Naive thymus-derived CD4-positive, alpha-beta T cell (primary cell): ENCODE measurements around the gene PRKAG2. TPM values are rescaled to one million over a fixed set of nuclear protein-coding genes. Genes with fewer than 3 reads are reported as not detected.

Experiments used
- ATAC-seq: fragments of 150-1000 bp; cut with Tn5 transposase; 2 replicates; pipeline ENCODE4 v1.10.0; 2021; ENCODE audit warnings: mild to moderate bottlenecking, moderate library complexity
- CTCF ChIA-PET: fragments of 350-600 bp; sonication (Branson Sonifier 250); formaldehyde crosslinking; loops from one replicate; lab custom pipeline; 2021; ENCODE audit warnings: antibody characterized with exemption; lab: Charles Lee
- POLR2A ChIA-PET: fragments of 350-600 bp; sonication (Branson Sonifier 250); formaldehyde crosslinking; loops from one replicate; lab custom pipeline; 2021; ENCODE audit warnings: antibody characterized with exemption, inconsistent platforms; lab: Charles Lee
- DNase-seq, 9 donors: peaks; one replicate each; pipeline versions ENCODE4 v3.0.0 to v3.0.0-alpha.2; 2020 to 2022; ENCODE audit warnings: mixed read lengths in 1 of 9
- H3K27ac ChIP-seq: one replicate; pipeline ENCODE4 v1.7.0; 2013; ENCODE audit warnings: mild to moderate bottlenecking, low read depth, low read length, moderate library complexity
- H3K27me3 ChIP-seq, 2 donors: one replicate each; pipeline ENCODE4 v1.7.0; 2013; ENCODE audit warnings: low read length in 2 of 2, mild to moderate bottlenecking in 2 of 2, moderate library complexity in 2 of 2; ENCODE audit not compliant: control insufficient read depth in 2 of 2, insufficient read depth in 2 of 2
- H3K36me3 ChIP-seq, 3 experiments: 1 replicate in 2 of 3; 2 replicates in 1 of 3; pipeline ENCODE4 v1.7.0; 2013; ENCODE audit warnings: low read length in 3 of 3, mild to moderate bottlenecking in 3 of 3, moderate library complexity in 1 of 3; ENCODE audit not compliant: insufficient read depth in 3 of 3, control insufficient read depth in 2 of 3
- H3K4me1 ChIP-seq, 2 donors: one replicate each; pipeline ENCODE4 v1.7.0; 2013; ENCODE audit warnings: low read length in 2 of 2, mild to moderate bottlenecking in 2 of 2, moderate library complexity in 1 of 2; ENCODE audit not compliant: control insufficient read depth in 2 of 2, insufficient read depth in 2 of 2
- H3K4me3 ChIP-seq: 2 replicates; pipeline ENCODE4 v1.7.0; 2013; ENCODE audit warnings: mild to moderate bottlenecking, low read length
- H3K9me3 ChIP-seq, 3 experiments: 1 replicate in 2 of 3; 2 replicates in 1 of 3; pipeline ENCODE4 v1.7.0; 2013; ENCODE audit warnings: low read length in 3 of 3; ENCODE audit not compliant: control insufficient read depth in 2 of 3
- H3K27ac Mint-ChIP-seq, 9 donors: one replicate each; pipeline ENCODE4 v1.8.0; 2020 to 2022; ENCODE audit warnings: mixed read lengths in 9 of 9, mild to moderate bottlenecking in 8 of 9, moderate library complexity in 5 of 9, inconsistent platforms in 2 of 9
- H3K27me3 Mint-ChIP-seq, 5 donors: one replicate each; pipeline ENCODE4 v1.8.0; 2021 to 2022; ENCODE audit warnings: mixed read lengths in 5 of 5, mild to moderate bottlenecking in 1 of 5
- H3K36me3 Mint-ChIP-seq, 5 donors: one replicate each; pipeline ENCODE4 v1.8.0; 2020 to 2022; ENCODE audit warnings: mixed read lengths in 5 of 5, mild to moderate bottlenecking in 3 of 5, inconsistent platforms in 1 of 5
- H3K4me1 Mint-ChIP-seq, 7 donors: one replicate each; pipeline ENCODE4 v1.8.0; 2020 to 2022; ENCODE audit warnings: mixed read lengths in 7 of 7, mild to moderate bottlenecking in 3 of 7, inconsistent platforms in 1 of 7
- H3K4me3 Mint-ChIP-seq, 10 donors: one replicate each; pipeline ENCODE4 v1.8.0; 2020 to 2022; ENCODE audit warnings: mild to moderate bottlenecking in 10 of 10, mixed read lengths in 10 of 10, moderate library complexity in 6 of 10, inconsistent platforms in 2 of 10
- H3K9me3 Mint-ChIP-seq, 11 donors: one replicate each; pipeline ENCODE4 v1.8.0; 2020 to 2022; ENCODE audit warnings: mixed read lengths in 11 of 11, mild to moderate bottlenecking in 4 of 11, inconsistent platforms in 1 of 11, moderate library complexity in 1 of 11
- intact Hi-C, 2 donors: fragments of 100-400 bp; cut with micrococcal nuclease; formaldehyde crosslinking; loops; one replicate each; pipeline ENCODE4 v1.15.1; 2023
- polyA plus RNA-seq, 2 donors: library from polyadenylated mRNA; unstranded; fragments of 300-500 nt; fragmentation: Illumina TruSeq; gene quantifications; one replicate each; pipeline ENCODE4 v1.2.3, GENCODE V29; 2021
- total RNA-seq, 6 experiments: library from RNA in 5 of 6; stranded (reverse) in 5 of 6; gene quantifications; 1 replicate in 5 of 6; 2 replicates in 1 of 6; pipeline ENCODE4 v1.2.3 and lab custom pipeline; 2021 to 2026

Gene PRKAG2
- total and polyA plus RNA-seq, 7 experiments from 2014 or later: 15.0 to 74.4 (median 55.7) TPM

DNA sequence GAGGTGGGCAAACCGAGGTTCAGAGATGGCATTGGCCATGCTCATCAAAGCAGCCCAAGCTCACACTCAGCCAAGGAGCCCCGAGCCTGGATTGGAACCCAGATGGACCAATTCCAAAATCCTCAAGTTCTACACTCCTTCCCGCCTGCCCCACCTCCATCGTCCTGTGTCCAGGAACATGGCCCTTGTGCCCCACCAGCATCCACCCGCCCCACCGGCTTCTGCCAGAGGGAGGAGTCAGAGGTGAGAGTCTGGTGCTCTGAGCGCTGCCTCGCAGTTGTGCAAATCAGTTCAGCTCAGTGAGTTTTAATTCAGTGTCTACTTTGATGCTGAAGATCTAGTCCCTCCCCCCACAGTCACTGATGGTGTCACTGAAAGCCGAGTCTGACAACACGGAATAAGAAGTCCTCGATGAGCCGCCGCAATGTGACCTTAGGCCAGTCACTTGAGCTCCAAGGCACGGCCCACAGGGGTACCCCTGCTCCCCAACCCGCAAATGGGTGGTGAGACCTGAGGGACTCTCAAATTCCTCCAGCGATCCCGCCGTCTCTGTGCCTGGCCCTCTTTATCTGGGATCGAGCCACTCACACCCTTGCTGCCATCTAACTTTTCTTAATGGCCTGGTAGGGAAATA, 26.3 kb downstream of the PRKAG2 start:
- ChIA-PET POLR2A (interaction anchor here (0.7 kb wide), 1 partner anchor 30 kb away, joined by 3 read pairs; no protein-coding TSS in a partner anchor), CTCF (interaction anchor here (1.0 kb wide), 1 partner anchor 67 kb away, joined by 3 read pairs; no protein-coding TSS in a partner anchor)
- intact Hi-C loops: no loop called here

DNA sequence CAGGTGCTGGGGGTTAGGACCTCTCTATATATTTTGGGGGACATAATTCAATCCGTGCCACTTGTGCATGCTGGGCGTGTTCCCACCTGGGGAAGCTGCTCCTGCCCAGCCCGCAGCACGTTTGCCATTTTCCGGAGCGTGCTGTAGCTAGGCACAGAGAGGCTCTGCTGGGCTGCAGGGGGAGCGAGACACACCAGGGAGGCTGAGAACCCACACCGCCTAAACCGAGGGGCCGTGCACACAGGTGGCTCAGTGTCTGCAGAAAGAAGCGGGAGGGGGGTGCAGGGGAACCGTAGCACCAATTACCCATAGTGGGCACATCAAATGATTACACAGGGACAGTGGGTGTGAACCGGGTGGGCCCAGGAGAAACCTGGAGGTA, 27.0 kb downstream of the PRKAG2 start:
- ChIA-PET POLR2A (no interaction called here), CTCF (interaction anchor here (1.0 kb wide), 1 partner anchor 67 kb away, joined by 3 read pairs; no protein-coding TSS in a partner anchor)
- Mint-ChIP-seq H3K4me3 (no peak overlapping the region), H3K27ac (peak overlapping the region in 1 of 9 donors; percentile 36), H3K36me3 (peaks cover 0 to 9% (median 0%) of the 10 kb centered on the region in 5 donors), H3K9me3 (no peaks in the 10 kb centered on the region), H3K27me3 (no peaks in the 10 kb centered on the region), H3K4me1 (peaks cover 12 to 40% (median 35%) of the 10 kb centered on the region in 7 donors)
- Histone ChIP-seq H3K36me3 (peaks cover 0 to 14% (median 0%) of the 10 kb centered on the region in 3 experiments), H3K9me3 (no peaks in the 10 kb centered on the region), H3K27me3 (no peaks in the 10 kb centered on the region), H3K4me3 (no peak overlapping the region), H3K4me1 (peaks cover 0 to 10% of the 10 kb centered on the region in 2 donors), H3K27ac (no peak overlapping the region)
- no peak for ATAC-seq
- intact Hi-C loops: no loop called here
- DNase-seq: no peak

More for the DNA sequence above, 26.3 kb downstream of the PRKAG2 start:
- ATAC-seq: peak; percentile 57
- H3K27me3 Mint-ChIP-seq: no peaks in the 10 kb centered on the region
- H3K4me1 Mint-ChIP-seq: peaks cover 12 to 41% (median 36%) of the 10 kb centered on the region in 7 donors
- H3K36me3 ChIP-seq: peaks cover 0 to 13% (median 0%) of the 10 kb centered on the region in 3 experiments
- H3K27ac ChIP-seq: no peak overlapping the region
- H3K36me3 Mint-ChIP-seq: peaks cover 0 to 4% (median 0%) of the 10 kb centered on the region in 5 donors
- no peaks in the 10 kb centered on the region for H3K9me3 Mint-ChIP-seq
- no peaks in the 10 kb centered on the region for H3K9me3 ChIP-seq
- H3K4me3 ChIP-seq: no peak overlapping the region
- no peak for DNase-seq
- H3K27me3 ChIP-seq: no peaks in the 10 kb centered on the region
- H3K27ac Mint-ChIP-seq: peak overlapping the region in 6 of 9 donors; percentile 33 to 69 (median 51)
- peak overlapping the region in 9 of 10 donors; percentile 10 to 84 (median 71) for H3K4me3 Mint-ChIP-seq
- H3K4me1 ChIP-seq: peaks cover 0 to 10% of the 10 kb centered on the region in 2 donors

DNA sequence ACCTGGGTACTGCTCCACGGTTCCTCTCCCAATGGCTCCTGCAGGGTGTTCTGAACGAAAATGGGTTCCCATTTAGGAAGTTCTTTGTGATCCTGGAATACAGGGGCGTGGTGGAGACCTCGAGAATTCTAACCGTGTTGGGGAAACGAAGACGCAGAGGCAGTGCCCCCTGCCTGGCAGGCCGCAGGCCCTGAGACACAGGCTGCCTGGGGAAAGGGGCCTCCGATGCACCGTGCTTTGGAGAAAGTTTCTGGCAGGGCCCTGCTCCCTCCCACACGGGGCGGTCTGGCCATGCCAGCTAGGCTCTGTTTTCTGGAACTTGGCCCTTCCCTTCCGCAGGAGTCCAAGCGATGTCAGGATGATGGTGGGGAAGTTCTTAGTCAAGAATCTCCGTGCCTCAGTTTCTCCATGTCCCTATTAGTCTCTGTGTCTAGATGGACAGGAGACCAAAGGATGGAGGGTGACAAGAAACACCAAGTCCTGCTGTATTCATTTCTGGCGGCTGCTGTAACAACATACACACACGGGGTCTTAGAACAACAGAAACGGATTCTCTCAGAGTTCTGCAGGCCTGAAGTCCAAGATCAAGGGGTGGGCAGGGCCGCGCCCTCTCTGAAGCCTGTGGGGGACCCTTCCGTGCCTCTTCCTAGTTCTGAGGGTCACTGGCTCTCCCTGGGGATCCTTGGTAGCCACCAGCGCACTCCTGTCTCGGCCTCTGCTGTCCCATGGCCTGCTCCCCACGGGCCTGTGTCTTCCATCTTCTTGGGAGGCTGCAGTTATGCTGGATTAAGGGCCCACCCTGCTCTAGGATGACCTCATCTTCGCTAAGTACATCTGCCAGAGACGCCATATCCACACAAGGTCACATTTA, 27.7 kb downstream of the PRKAG2 start:
- Histone ChIP-seq H3K36me3 (peaks cover 0 to 17% (median 0%) of the 10 kb centered on the region in 3 experiments), H3K27me3 (no peaks in the 10 kb centered on the region), H3K4me3 (no peak overlapping the region), H3K27ac (no peak overlapping the region), H3K9me3 (no peaks in the 10 kb centered on the region), H3K4me1 (peaks cover 0 to 10% of the 10 kb centered on the region in 2 donors)
- ChIA-PET POLR2A (no interaction called here), CTCF (interaction anchor here (1.0 kb wide), 1 partner anchor 66 kb away, joined by 3 read pairs; no protein-coding TSS in a partner anchor)
- Mint-ChIP-seq H3K27me3 (no peaks in the 10 kb centered on the region), H3K36me3 (peaks cover 0 to 15% (median 0%) of the 10 kb centered on the region in 5 donors), H3K27ac (no peak overlapping the region), H3K9me3 (no peaks in the 10 kb centered on the region), H3K4me1 (peaks cover 12 to 36% (median 30%) of the 10 kb centered on the region in 7 donors), H3K4me3 (no peak overlapping the region)
- ATAC-seq: no peak
- DNase-seq: no peak
- intact Hi-C loops: no loop called here

DNA sequence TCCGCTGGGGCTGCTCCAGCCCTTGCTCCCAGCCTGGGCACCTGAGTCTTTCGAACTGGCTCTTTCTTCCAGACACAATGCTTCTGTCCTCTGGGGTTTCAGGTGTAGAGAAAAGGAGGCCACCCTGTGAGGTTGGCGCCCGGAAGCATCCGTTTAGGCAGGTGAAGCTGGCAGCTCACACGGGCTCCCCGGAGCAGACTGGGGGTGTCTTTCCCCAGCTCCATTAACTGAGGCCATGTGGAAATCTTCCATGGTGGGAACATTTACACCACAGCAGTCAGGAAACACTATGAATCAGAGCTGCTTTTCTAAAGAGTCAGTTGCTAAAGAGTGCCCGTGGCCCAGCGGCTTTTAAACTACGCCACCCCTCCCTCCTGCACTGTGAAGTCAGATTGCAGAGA, 29.2 kb downstream of the PRKAG2 start:
- H3K4me1 ChIP-seq: peaks cover 0 to 10% of the 10 kb centered on the region in 2 donors
- H3K9me3 Mint-ChIP-seq: no peaks in the 10 kb centered on the region
- ATAC-seq (peak; percentile 17), DNase-seq (no peak)
- H3K4me3 Mint-ChIP-seq: no peak overlapping the region
- H3K4me1 Mint-ChIP-seq: peaks cover 12 to 23% (median 20%) of the 10 kb centered on the region in 7 donors
- no peak overlapping the region for H3K27ac Mint-ChIP-seq
- no peaks in the 10 kb centered on the region for H3K27me3 Mint-ChIP-seq
- H3K4me3 ChIP-seq: no peak overlapping the region
- no peaks in the 10 kb centered on the region for H3K9me3 ChIP-seq
- no peak overlapping the region for H3K27ac ChIP-seq
- ChIA-PET POLR2A (no interaction called here), CTCF (interaction anchor here (0.7 kb wide), 1 partner anchor 23 kb away, joined by 3 read pairs; no protein-coding TSS in a partner anchor)
- H3K36me3 ChIP-seq: peaks cover 0 to 23% (median 0%) of the 10 kb centered on the region in 3 experiments
- no peaks in the 10 kb centered on the region for H3K27me3 ChIP-seq
- peaks cover 0 to 26% (median 4%) of the 10 kb centered on the region in 5 donors for H3K36me3 Mint-ChIP-seq
- intact Hi-C loops: no loop called here

DNA sequence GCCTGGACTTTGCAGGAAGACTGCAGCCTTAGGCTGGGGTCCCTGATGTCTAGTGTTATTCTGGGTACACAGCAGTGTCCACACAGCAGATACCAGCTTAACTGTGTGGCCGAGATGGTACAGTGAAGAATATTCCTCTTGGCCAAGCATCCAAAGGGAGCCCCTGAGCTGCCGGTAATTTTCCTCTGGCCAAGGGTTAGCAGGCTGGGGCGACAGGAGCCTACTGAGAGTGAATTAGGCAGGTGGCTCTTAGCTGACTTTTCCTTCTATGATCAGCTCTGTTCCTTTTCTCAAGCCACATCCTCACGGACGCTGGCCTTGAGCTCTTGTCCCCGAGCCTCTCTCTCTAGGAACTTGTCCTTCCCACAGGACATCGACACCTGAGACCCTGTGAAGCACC, 29.8 kb downstream of the PRKAG2 start:
- Histone ChIP-seq H3K36me3 (peaks cover 0 to 23% (median 0%) of the 10 kb centered on the region in 3 experiments), H3K27ac (no peak overlapping the region), H3K9me3 (no peaks in the 10 kb centered on the region), H3K4me3 (no peak overlapping the region), H3K4me1 (peaks cover 0 to 10% of the 10 kb centered on the region in 2 donors), H3K27me3 (no peaks in the 10 kb centered on the region)
- H3K4me1 Mint-ChIP-seq: peaks cover 12 to 18% (median 15%) of the 10 kb centered on the region in 7 donors
- H3K36me3 Mint-ChIP-seq: peaks cover 0 to 26% (median 4%) of the 10 kb centered on the region in 5 donors
- CTCF ChIA-PET: interaction anchor here (0.7 kb wide), 1 partner anchor 23 kb away, joined by 3 read pairs; no protein-coding TSS in a partner anchor
- intact Hi-C loops: no loop called here
- DNase-seq: no peak
- POLR2A ChIA-PET: no interaction called here
- H3K27me3 Mint-ChIP-seq: no peaks in the 10 kb centered on the region
- H3K27ac Mint-ChIP-seq: no peak overlapping the region
- no peak overlapping the region for H3K4me3 Mint-ChIP-seq
- H3K9me3 Mint-ChIP-seq: no peaks in the 10 kb centered on the region
- ATAC-seq: no peak

DNA sequence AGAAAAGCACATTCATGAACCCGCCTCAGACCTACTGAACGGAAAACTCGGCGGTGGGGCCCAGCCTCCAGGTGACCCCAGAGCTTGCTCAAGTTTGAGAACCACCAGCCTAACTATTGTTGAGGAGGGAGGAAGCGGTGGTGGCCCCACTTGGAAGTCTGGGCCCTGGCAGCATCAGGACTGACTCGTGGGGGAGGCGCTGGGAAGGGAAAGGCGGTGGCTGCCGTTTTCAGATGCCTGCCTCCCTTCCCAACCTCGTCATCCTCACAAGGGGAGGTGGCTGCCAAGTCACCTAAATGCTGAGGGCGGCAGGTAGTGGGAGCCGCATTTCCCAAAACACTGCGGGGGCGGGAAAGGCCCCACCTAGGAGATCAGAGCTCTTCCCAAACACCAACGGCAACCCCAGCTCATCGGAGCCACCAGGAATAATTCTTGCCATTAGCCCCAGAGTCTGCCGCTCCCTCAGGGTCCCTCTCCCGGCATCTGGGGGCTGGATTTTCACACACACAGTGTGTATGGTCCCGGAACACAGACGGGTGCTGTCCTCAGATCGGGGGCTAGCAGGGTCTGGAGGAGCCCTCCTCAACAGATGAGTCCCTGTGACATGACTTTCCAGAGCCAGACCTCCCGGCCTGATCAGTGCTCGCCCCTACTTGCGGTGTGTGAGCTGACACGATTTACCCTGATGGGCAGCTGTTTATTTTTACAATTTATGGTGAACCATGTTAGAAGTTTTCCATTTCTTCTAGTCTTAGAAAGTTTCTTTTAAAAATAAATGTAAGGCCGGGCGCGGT, 31.3 kb downstream of the PRKAG2 start:
- Mint-ChIP-seq H3K4me3 (no peak overlapping the region), H3K27me3 (no peaks in the 10 kb centered on the region), H3K9me3 (no peaks in the 10 kb centered on the region), H3K36me3 (peaks cover 0 to 26% (median 4%) of the 10 kb centered on the region in 5 donors), H3K4me1 (peaks cover 0 to 8% (median under 1%) of the 10 kb centered on the region in 7 donors), H3K27ac (no peak overlapping the region)
- H3K4me3 ChIP-seq: no peak overlapping the region
- no peak for ATAC-seq
- H3K27me3 ChIP-seq: no peaks in the 10 kb centered on the region
- no peaks in the 10 kb centered on the region for H3K9me3 ChIP-seq
- no peak for DNase-seq
- H3K4me1 ChIP-seq: no peaks in the 10 kb centered on the region
- H3K27ac ChIP-seq: no peak overlapping the region
- H3K36me3 ChIP-seq: peaks cover 0 to 23% (median 0%) of the 10 kb centered on the region in 3 experiments
- intact Hi-C loops: no loop called here
- POLR2A ChIA-PET: no interaction called here
- CTCF ChIA-PET: no interaction called here
